ENCODE results near the gene POU2F3. TPM values are rescaled to one million over a fixed set of nuclear protein-coding genes. Genes with fewer than 3 reads are reported as not detected.

The POU2F3 gene
- total RNA-seq, 1 experiment from 2014 or later, result not detected

- Histone ChIP-seq H3K9me3 (no peaks in the 10 kb centered on the region), H3K4me1 (no peaks in the 10 kb centered on the region), H3K36me3 (ENCODE audit: control insufficient read depth, insufficient read depth, low read length) (no peaks in the 10 kb centered on the region), H3K4me3 (ENCODE audit: low read depth, low read length) (no peak overlapping the region), H3K27me3 (replicated peaks; ENCODE audit: control insufficient read depth, insufficient read depth, low read length) (peaks cover 2% of the 10 kb centered on the region; the same call in 1 of the 2 replicates)
- no TSS peak for BruUV-seq (replicated peaks)
- Mint-ChIP-seq H3K4me3 (ENCODE audit: unreplicated experiment) (no peak overlapping the region), H3K4me1 (ENCODE audit: low read depth, unreplicated experiment) (no peaks in the 10 kb centered on the region), H3K36me3 (ENCODE audit: insufficient read depth, unreplicated experiment) (no peaks in the 10 kb centered on the region), H3K27me3 (ENCODE audit: insufficient read depth, unreplicated experiment) (peaks cover 16% of the 10 kb centered on the region), H3K9me3 (ENCODE audit: unreplicated experiment) (no peaks in the 10 kb centered on the region), H3K27ac (ENCODE audit: unreplicated experiment) (no peak overlapping the region)
- TF ChIP-seq CTCF (IDR thresholded peaks at IDR 0.05; ENCODE audit: insufficient read depth in 1 of 2, low read depth in 1 of 2, low read length in 1 of 2, severe bottlenecking in 1 of 2, unreplicated experiment in 1 of 2), result no peak
- intact Hi-C loops (cut with micrococcal nuclease; ENCODE audit: unreplicated experiment), result no loop called here
- DNase-seq, result no peak
- CTCF ChIA-PET, result no interaction called here
- POLR2A ChIA-PET, result no interaction called here
Observed at GRCh38 chr11:120289426-120289825, 49.5 kb downstream of the POU2F3 start.

DNA sequence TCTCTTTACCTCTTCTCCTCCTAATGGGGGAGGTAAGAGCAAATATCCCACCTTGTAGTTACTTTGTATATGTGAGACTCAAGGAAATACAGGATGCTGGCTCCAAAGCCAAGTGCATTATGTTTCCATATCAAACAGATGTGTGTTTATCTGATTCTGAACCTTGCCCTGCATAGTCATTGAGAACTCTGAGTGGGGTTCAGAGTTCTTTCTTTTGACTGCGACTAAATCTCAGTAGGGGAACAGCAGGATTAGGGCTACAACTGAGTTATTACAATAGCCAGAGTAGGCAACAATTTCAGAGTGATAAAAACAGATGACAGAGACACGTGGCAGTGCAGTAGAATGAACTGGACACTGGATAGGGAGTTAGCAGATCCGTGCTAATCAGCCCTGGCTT is 51.0 kb downstream of the POU2F3 start:
- Mint-ChIP-seq H3K36me3 (ENCODE audit: insufficient read depth, unreplicated experiment) (no peaks in the 10 kb centered on the region), H3K9me3 (ENCODE audit: unreplicated experiment) (no peaks in the 10 kb centered on the region), H3K27ac (ENCODE audit: unreplicated experiment) (no peak overlapping the region), H3K27me3 (ENCODE audit: insufficient read depth, unreplicated experiment) (peaks cover 19% of the 10 kb centered on the region), H3K4me1 (ENCODE audit: low read depth, unreplicated experiment) (no peaks in the 10 kb centered on the region), H3K4me3 (ENCODE audit: unreplicated experiment) (no peak overlapping the region)
- ChIA-PET POLR2A (interaction anchor here (1.1 kb wide), 1 partner anchor 45 kb away, joined by 3 read pairs; no protein-coding TSS in a partner anchor), CTCF (interaction anchor here (0.7 kb wide), 1 partner anchor 12 kb away, joined by 3 read pairs; no protein-coding TSS in a partner anchor)
- intact Hi-C loops (cut with micrococcal nuclease; ENCODE audit: unreplicated experiment), result no loop called here
- Histone ChIP-seq H3K36me3 (ENCODE audit: control insufficient read depth, insufficient read depth, low read length) (no peaks in the 10 kb centered on the region), H3K9me3 (no peaks in the 10 kb centered on the region), H3K27me3 (replicated peaks; ENCODE audit: control insufficient read depth, insufficient read depth, low read length) (peaks cover 4% of the 10 kb centered on the region), H3K4me3 (ENCODE audit: low read depth, low read length) (no peak overlapping the region), H3K4me1 (no peaks in the 10 kb centered on the region)
- BruUV-seq (replicated peaks), result no TSS peak
- no peak for DNase-seq
- no peak for TF ChIP-seq CTCF (IDR thresholded peaks at IDR 0.05; ENCODE audit: insufficient read depth in 1 of 2, low read depth in 1 of 2, low read length in 1 of 2, severe bottlenecking in 1 of 2, unreplicated experiment in 1 of 2)

DNA sequence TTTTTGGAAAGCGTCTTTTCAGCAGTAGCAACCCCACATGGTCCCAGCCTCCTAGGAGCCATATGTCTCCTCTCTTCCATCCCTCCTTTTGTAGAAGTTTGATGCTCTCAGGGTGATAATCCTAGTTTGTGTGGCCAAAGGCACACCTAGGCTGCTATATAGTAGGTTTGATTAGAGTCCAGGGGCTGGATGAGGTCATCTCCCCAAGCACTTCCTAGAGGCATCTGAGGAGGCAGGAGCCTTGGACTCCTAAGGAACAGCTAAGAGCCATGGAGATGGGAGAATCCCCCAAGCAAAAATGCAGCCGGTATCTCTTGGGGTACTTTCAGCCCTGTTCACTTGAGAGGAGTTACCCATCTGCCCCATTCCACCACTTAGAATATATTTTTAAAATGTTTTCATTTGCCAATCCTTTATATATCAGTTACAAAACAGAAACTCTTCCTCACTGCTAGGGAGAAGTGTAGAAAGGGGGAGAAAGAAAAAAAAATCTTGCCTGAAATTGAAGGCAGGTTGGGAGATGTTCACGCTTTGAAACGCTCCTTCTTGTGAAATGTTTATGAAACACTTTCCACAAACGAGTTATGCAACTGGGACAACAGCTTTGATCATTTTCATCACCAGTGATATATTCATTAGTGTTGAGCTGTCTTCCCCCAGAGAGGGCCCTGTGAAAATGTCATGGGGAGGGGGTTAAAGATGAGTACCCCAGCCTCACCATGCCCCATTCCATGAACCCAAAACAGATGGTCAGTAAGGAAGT is 53.3 kb downstream of the POU2F3 start:
- Histone ChIP-seq H3K4me3 (ENCODE audit: low read depth, low read length) (no peak overlapping the region), H3K36me3 (ENCODE audit: control insufficient read depth, insufficient read depth, low read length) (no peaks in the 10 kb centered on the region), H3K27me3 (replicated peaks; ENCODE audit: control insufficient read depth, insufficient read depth, low read length) (peaks cover 4% of the 10 kb centered on the region), H3K4me1 (no peaks in the 10 kb centered on the region), H3K9me3 (no peaks in the 10 kb centered on the region)
- Mint-ChIP-seq H3K36me3 (ENCODE audit: insufficient read depth, unreplicated experiment) (no peaks in the 10 kb centered on the region), H3K9me3 (ENCODE audit: unreplicated experiment) (no peaks in the 10 kb centered on the region), H3K4me1 (ENCODE audit: low read depth, unreplicated experiment) (no peaks in the 10 kb centered on the region), H3K27me3 (ENCODE audit: insufficient read depth, unreplicated experiment) (peaks cover 27% of the 10 kb centered on the region), H3K27ac (ENCODE audit: unreplicated experiment) (no peak overlapping the region), H3K4me3 (ENCODE audit: unreplicated experiment) (no peak overlapping the region)
- intact Hi-C loops (cut with micrococcal nuclease; ENCODE audit: unreplicated experiment), result no loop called here
- no peak for TF ChIP-seq CTCF (IDR thresholded peaks at IDR 0.05; ENCODE audit: insufficient read depth in 1 of 2, low read depth in 1 of 2, low read length in 1 of 2, severe bottlenecking in 1 of 2, unreplicated experiment in 1 of 2)
- ChIA-PET POLR2A (no interaction called here), CTCF (no interaction called here)
- no TSS peak for BruUV-seq (replicated peaks)
- no peak for DNase-seq
